Effector memory CD4-positive, alpha-beta T cell (primary cell): ENCODE measurements around the gene SLC35G2.

Source experiments
- DNase-seq, 3 donors: peaks; one replicate each; pipeline ENCODE4 v3.0.0-alpha.2; 2020
- H3K27ac ChIP-seq: 2 replicates; pipeline ENCODE4 v1.7.0; 2013; ENCODE audit warnings: mild to moderate bottlenecking, low read length, moderate library complexity; ENCODE audit not compliant: insufficient read depth, poor library complexity, severe bottlenecking
- H3K27me3 ChIP-seq: replicated peaks from 2 replicates; pipeline ENCODE4 v1.7.0; 2013; ENCODE audit warnings: mild to moderate bottlenecking, low read length; ENCODE audit not compliant: insufficient read depth, control insufficient read depth, poor library complexity, severe bottlenecking
- H3K36me3 ChIP-seq: 2 replicates; pipeline ENCODE4 v1.7.0; 2013; ENCODE audit warnings: mild to moderate bottlenecking, low read length, moderate library complexity; ENCODE audit not compliant: control insufficient read depth, insufficient read depth
- H3K4me1 ChIP-seq: 2 replicates; pipeline ENCODE4 v1.7.0; 2013; ENCODE audit warnings: low read length, mild to moderate bottlenecking; ENCODE audit not compliant: control insufficient read depth, insufficient read depth, poor library complexity, severe bottlenecking
- H3K4me3 ChIP-seq: 2 replicates; pipeline ENCODE4 v1.7.0; 2013; ENCODE audit warnings: low read length, low read depth, mild to moderate bottlenecking; ENCODE audit not compliant: insufficient read depth, poor library complexity, severe bottlenecking
- H3K9me3 ChIP-seq: 2 replicates; pipeline ENCODE4 v1.7.0; 2013; ENCODE audit warnings: mild to moderate bottlenecking, low read length, moderate library complexity; ENCODE audit not compliant: control insufficient read depth

Gene SLC35G2

DNA sequence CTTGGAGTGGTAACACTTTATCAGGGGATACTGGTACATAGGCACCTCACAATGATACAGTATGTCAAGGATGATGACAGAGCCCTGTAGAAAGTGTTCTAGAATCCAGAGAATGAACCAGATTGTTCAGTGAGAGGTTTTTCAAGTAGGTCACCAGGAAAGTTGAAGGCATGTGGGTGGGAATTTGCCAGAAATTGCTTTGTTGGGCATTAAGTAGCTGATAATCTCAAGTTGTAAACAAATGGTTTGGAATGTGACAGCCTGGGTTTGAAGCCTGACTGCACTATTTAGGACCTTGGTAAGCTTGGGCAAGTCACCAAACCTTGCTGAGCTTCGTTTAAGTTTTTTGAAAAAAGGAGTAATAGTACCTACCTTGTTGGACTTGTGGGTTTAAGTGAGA, 12.5 kb downstream of the SLC35G2 start:
- Histone ChIP-seq H3K36me3 (no peaks in the 10 kb centered on the region), H3K27me3 (no peaks in the 10 kb centered on the region), H3K4me1 (no peaks in the 10 kb centered on the region), H3K9me3 (no peaks in the 10 kb centered on the region), H3K4me3 (no peak overlapping the region), H3K27ac (no peak overlapping the region)
- no peak for DNase-seq

DNA sequence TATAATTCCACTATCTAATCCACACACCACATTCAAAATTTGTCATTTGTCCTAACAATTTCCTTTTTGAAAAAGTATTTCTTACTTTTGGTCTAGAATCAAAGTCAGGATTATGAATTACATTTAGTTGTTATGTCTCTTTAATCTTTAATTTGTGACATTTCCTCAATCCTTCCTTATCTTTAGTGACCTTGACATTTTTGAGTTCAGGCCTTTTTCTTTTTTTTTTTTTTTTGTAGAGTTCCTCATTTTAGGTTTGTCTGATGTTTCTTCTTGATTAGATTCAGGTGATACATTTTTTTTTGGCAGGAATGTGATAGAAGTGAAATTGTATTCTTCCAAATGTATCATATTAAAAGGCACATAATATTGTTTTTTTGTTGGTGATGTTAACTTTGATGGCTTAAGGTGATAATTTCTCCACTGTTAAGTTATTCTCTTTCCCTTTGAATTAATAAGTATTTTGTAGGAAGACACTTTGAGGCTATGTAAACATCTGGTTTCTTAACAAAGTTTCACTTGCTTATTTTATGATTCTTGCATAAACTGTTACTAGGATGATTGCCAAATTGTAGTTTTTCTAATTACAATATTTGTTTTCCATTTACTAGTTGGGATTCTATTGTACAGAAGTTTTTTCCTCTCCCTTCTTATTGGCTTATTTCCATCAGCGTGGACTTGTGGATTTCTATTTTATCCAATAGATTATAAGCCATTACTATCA, 16.3 kb downstream of the SLC35G2 start:
- Histone ChIP-seq H3K27ac (no peak overlapping the region), H3K4me3 (no peak overlapping the region), H3K4me1 (no peaks in the 10 kb centered on the region), H3K27me3 (no peaks in the 10 kb centered on the region), H3K9me3 (no peaks in the 10 kb centered on the region), H3K36me3 (peaks cover 3% of the 10 kb centered on the region)
- DNase-seq: no peak

DNA sequence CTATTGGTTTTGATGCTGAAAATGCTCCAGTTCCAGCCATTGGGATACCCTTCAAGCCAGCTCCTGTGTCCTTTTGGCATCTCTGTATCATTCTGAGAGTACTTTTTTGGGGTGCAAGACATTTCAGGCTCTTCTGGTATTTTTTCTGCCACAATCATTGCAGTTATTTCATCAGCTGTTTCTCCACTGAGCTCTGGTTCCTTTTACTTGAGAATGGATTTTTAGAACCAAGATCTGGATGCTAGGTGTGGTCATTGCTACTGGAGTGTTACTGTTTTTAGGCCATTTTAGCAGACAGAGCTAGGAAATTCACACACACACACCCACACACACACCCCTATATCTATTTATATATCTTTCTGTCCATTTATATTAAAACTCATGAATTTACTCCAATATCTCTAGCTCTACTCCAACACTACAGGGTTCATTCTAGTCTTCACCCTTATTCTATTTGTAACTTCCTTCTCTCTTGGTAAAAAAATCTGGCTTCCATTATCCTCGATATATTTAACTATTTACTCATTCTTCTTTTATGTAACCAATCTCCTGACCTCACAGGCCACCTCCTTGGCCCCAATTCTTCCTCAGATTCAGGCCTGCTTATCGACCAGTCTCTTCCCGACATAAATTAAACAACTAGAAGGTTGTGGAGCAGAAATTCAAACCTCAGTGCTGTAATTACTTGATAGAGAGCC, 17.0 kb downstream of the SLC35G2 start:
- Histone ChIP-seq H3K4me3 (no peak overlapping the region), H3K4me1 (no peaks in the 10 kb centered on the region), H3K27ac (no peak overlapping the region), H3K36me3 (peaks cover 3% of the 10 kb centered on the region), H3K9me3 (no peaks in the 10 kb centered on the region), H3K27me3 (no peaks in the 10 kb centered on the region)
- DNase-seq: no peak

DNA sequence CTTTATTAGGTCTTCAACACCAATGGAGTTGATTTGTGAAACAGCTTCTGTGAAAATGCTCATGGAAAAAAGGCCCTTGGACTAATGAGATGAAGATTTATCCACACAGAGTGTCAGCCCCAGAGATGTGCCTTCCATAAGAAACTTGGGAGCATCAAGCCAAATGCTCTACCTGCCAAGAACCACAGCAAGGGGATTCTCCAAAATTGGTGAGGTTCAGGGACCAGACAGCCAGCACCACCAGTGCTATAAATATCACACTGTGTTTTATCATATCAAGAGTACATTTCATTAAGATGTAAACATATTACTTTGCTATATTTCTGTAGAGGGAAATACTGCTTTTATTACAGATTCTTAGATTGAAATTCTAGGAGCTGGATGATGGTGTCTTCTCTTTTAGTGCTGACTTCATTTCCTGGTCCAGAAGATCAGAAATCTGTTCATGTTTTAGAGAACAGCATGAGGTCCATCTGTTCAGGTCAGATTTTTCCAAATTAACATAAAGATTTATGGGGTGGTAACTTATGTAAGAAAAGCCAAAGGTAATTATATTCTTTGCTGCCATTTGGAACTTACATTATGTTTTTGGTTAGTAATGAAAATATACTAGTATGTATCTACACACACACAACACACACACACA, 17.7 kb downstream of the SLC35G2 start:
- H3K4me3 ChIP-seq: no peak overlapping the region
- H3K9me3 ChIP-seq: no peaks in the 10 kb centered on the region
- H3K27ac ChIP-seq: no peak overlapping the region
- no peaks in the 10 kb centered on the region for H3K4me1 ChIP-seq
- no peak for DNase-seq
- H3K27me3 ChIP-seq: no peaks in the 10 kb centered on the region
- H3K36me3 ChIP-seq: peaks cover 3% of the 10 kb centered on the region

DNA sequence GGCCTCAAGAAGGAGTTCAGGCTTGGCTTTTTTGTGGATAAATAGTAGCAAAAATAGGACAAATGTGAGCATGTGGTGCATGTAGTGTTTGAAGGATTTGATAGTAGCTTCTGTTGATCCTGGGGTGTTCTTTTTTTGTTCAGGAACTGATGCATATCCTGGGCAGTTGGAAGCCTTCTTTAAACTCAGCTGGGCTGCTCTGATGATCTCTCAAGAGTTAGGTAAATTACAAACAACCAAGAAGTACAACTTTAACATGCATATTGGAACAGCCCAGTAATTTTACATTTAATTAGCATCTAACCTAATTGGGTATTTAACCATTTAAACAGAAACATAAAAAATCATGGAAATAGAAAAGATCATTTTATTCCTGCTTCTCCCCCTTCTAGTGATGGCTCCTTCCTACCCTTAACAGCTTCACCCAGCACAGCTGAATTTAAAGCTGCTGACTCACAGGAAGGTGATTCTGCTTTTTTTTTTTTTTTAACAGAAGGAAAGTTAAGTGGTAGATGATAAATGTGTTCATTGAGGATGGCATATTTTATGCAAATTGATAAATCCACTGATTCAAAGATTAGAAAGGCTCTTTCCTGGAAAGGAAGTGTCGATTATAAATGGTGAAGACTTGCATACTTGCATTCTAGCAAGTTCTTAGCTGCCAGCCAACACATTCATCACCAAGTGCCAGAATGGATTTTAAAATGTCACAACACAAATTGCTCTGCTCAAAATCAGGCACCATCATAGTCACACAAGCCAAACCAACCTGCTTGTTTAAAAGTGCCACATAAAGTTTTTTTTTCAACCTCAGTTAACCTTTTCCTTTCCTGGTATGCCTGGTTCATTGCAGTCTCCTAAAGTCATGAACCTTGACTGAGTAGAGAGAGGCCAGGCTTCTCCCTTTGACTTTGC, 20.0 kb downstream of the SLC35G2 start:
- H3K36me3 ChIP-seq: peaks cover 3% of the 10 kb centered on the region
- H3K27me3 ChIP-seq: no peaks in the 10 kb centered on the region
- no peak overlapping the region for H3K4me3 ChIP-seq
- no peak overlapping the region for H3K27ac ChIP-seq
- H3K4me1 ChIP-seq: no peaks in the 10 kb centered on the region
- no peaks in the 10 kb centered on the region for H3K9me3 ChIP-seq
- DNase-seq: no peak

DNA sequence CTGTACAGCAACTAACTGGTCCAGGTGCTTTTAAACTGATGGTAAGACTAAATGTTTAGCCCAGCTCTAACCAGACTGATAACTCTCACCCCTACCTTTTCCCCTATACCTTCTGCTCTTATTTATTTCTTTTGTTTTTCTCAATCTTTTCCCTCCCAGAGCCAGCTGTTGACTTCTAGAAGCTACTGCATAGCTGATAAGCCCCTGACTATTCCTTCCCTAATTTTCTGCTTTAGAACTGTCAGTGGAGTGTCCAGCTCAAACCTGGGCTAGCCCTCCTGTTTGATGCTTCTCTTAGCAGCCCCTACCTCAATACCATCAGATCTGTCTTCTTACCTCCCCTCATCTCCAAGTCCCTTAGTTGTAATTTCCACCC, 20.6 kb downstream of the SLC35G2 start:
- no peaks in the 10 kb centered on the region for H3K27me3 ChIP-seq
- no peak overlapping the region for H3K4me3 ChIP-seq
- DNase-seq: no peak
- H3K4me1 ChIP-seq: no peaks in the 10 kb centered on the region
- no peaks in the 10 kb centered on the region for H3K9me3 ChIP-seq
- no peak overlapping the region for H3K27ac ChIP-seq
- H3K36me3 ChIP-seq: peaks cover 3% of the 10 kb centered on the region

DNA sequence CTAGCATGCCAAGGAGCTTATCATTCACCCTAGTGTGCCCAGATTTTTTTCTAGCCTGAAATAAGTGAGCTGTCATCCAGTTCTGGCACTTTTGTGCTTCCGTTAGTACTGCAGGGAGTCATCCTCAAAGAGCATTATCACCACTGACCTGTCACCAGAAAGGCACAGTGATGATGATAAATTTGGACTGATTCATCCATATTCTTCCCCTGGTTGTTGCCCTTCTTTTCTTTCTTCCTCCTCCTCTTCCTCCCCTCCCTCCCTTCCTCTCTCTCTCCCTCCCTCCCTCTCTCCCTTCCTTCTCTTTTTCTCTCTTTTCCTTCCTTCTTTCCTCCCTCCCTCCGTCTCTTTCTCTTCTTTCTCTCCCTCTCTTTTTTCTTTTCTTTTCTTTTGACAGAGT, 21.3 kb downstream of the SLC35G2 start:
- Histone ChIP-seq H3K27me3 (no peaks in the 10 kb centered on the region), H3K36me3 (peaks cover 3% of the 10 kb centered on the region), H3K27ac (no peak overlapping the region), H3K9me3 (no peaks in the 10 kb centered on the region), H3K4me1 (no peaks in the 10 kb centered on the region), H3K4me3 (no peak overlapping the region)
- DNase-seq: no peak

DNA sequence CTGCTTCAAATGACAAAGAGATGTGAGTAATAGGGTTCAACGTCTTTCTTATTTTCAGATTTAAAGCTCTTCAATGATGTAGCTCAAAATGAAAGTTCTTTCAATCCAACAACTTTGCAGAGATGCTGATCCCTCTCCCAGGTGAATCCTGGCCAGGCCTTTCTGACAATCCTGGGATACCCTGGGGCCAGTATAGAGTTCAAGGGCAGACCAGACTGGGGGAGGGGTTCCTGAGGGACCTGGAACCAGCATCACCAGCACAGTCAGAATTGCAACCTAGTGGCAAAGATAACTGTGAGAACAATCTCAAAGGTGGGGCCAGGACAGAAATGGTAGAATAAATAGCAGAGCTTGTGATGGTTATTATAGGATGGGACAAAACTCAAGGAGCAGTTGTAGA, 23.4 kb downstream of the SLC35G2 start:
- no peak for DNase-seq
- no peak overlapping the region for H3K4me3 ChIP-seq
- H3K27me3 ChIP-seq: no peaks in the 10 kb centered on the region
- H3K4me1 ChIP-seq: no peaks in the 10 kb centered on the region
- H3K27ac ChIP-seq: no peak overlapping the region
- H3K36me3 ChIP-seq: peaks cover 3% of the 10 kb centered on the region
- H3K9me3 ChIP-seq: no peaks in the 10 kb centered on the region

DNA sequence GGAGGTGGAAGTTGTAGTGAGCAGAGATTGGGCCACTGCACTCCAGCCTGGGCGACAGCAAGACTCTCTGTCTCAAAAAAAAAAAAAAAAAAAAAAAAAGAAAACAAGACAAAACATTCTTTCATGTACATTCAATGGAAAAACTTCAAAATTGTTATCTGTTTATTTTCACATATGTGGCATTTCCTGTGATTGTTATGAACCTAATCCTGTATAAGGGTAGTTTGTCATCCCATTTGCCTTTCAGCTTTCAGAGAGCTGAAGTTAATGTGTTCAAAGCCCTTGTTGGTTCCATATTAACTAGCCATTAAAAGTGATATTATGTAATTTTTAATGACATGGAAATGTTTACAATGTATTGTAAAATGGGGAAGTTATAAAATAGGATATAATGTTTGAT, 25.8 kb downstream of the SLC35G2 start:
- Histone ChIP-seq H3K4me1 (no peaks in the 10 kb centered on the region), H3K27ac (no peak overlapping the region), H3K4me3 (no peak overlapping the region), H3K9me3 (no peaks in the 10 kb centered on the region), H3K27me3 (no peaks in the 10 kb centered on the region), H3K36me3 (no peaks in the 10 kb centered on the region)
- no peak for DNase-seq
